CD4-positive, alpha-beta T cell treated with Interleukin-6 for 4 hours (primary cell): ENCODE data around the gene SPRR2A.
"Not testable (repeated sequence)": the region's sequence is repeated elsewhere in the genome, so short reads cannot be mapped to it uniquely, and the experiment has no call there.

Experiments used
- DNase-seq: peaks from one replicate; pipeline ENCODE4 v3.0.0-alpha.2; 2020; ENCODE audit warnings: mixed read lengths

Gene SPRR2A

GRCh38 chr1:153024413-153024812 is 32.9 kb downstream of the SPRR2A start:
- DNase-seq: no peak

DNA sequence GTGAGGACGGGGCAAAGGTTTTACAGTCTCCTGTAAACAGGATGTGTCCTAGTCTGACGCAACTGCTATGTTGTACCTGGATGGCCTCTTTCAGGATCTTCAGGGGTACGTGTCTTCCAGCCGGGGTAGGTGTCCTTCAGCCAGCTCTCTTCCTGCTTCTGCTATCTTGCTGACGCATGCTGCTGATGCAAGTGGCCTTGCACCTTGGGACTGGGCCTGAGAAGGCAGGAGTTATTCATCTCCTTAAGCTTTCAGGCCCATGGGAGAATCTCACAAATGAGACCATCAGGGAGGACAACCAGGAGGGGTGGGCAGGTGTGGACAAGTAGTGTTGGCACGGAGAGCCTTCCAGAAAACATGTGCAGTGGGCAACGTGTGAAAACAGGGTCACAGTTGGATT is 34.2 kb downstream of the SPRR2A start:
- no peak for DNase-seq

DNA sequence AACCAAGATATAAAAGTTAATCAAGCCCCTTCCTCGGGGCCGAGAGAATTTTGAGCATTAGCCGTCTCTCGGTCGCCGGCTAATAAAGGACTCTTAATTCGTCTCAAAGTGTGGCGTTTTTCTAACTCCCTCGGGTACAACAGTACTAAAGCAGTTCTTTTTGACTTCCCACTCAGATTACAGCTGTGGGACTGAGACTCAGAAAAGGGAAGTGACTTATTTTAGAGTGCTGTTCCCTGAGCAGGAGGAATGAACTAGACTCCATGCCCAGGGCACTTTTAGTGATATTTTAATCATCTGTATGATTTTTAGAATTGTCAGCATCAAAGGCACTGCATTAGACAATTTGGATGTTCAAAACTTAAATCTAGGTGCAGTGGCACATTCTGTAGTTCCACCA is 35.0 kb downstream of the SPRR2A start:
- DNase-seq: not testable (repeated sequence)

DNA sequence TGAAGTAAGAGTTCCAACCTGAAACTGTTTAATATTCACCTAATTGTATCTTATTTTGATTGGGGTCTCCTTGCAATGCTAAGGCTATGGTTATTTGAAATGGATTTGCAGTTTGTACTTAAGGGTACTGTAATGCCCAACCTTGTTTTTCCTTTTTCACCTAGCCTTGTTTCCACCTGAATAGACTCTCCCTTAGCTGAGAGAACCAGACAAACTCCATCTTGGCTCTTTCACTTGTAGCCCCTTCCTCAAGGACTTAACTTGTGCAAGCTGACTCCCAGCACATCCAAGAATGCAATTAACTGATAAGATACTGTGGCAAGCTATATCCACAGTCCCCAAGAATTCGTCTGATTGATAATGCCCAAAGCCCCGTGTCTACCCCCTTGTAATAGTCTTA is 35.5 kb downstream of the SPRR2A start:
- DNase-seq: not testable (repeated sequence)

- not testable (repeated sequence) for DNase-seq
These were observed 46.0 kb downstream of the SPRR2A start for GRCh38 chr1:153011235-153011758.
